ENCODE data around the gene CCL23. TPM values are rescaled to one million over a fixed set of nuclear protein-coding genes. Genes with fewer than 3 reads are reported as not detected.

The CCL23 gene
- total and polyA plus RNA-seq, 2 donors (not counting 3 experiments of a cell fraction or from before 2014, with no cell fraction given): 1.0 to 1.1 TPM

DNA sequence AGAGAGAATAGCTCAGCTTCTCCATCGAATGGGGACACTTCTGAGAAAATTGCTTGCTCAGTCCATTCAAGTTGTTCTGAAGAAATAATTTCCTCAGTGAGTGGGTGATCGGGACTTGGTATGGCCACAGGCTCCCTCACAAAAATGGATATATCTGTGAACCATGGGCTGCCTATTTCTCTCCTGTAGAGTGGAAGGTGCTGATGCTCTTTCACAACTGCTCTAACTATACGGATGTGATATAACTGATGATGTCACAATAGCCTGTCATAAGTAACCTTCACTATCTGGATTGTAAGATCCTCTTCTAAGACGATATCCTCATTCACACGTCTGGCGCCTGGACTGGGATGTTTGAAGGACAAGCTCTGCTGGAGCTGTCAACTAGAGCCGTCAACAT lies 41.6 kb upstream of the CCL23 start:
- Histone ChIP-seq H2AFZ (ENCODE audit: low read depth, low read length) (no peak overlapping the region), H3K79me2 (ENCODE audit: control insufficient read depth, insufficient read depth, low read length) (no peaks in the 10 kb centered on the region), H4K20me1 (replicated peaks; ENCODE audit: control insufficient read depth, extremely low read depth, insufficient read depth, low read length) (no peaks in the 10 kb centered on the region), H3K4me1 (ENCODE audit: control insufficient read depth, extremely low read depth, insufficient read depth, low read length) (no peaks in the 10 kb centered on the region), H3K27me3 (ENCODE audit: control insufficient read depth in 2 of 2, insufficient read depth in 2 of 2, low read length in 2 of 2) (peaks cover 0 to 4% of the 10 kb centered on the region in 2 experiments), H3K9ac (replicated peaks; ENCODE audit: extremely low read depth, insufficient read depth, low read length) (no peak overlapping the region), H3K9me1 (replicated peaks; ENCODE audit: control insufficient read depth, extremely low read depth, insufficient read depth, low read length) (no peaks in the 10 kb centered on the region), H3K27ac (ENCODE audit: insufficient read depth, low read depth, low read length) (no peak overlapping the region), H3K9me3 (replicated peaks; ENCODE audit: control insufficient read depth, insufficient read depth, low read length) (no peaks in the 10 kb centered on the region), H3K4me3 (replicated peaks in 1 of 3; ENCODE audit: insufficient read depth in 1 of 3, low read depth in 1 of 3, low read length in 3 of 3) (no peak overlapping the region), H3K4me2 (ENCODE audit: insufficient read depth, low read length) (no peak overlapping the region), H3K36me3 (ENCODE audit: control insufficient read depth in 2 of 2, extremely low read depth in 1 of 2, insufficient read depth in 2 of 2, low read length in 2 of 2) (no peaks in the 10 kb centered on the region)
- ChIA-PET POLR2A (no interaction called here), CTCF (interaction anchor here (2.5 kb wide), 1 partner anchor 12 kb away, joined by 13 read pairs; no protein-coding TSS in a partner anchor)
- FAIRE-seq (no peak), DNase-seq (ENCODE audit: low read depth, low spot score) (no peak)
- intact Hi-C loops (cut with micrococcal nuclease): no loop called here
- BruUV-seq (replicated peaks): no TSS peak
- TF ChIP-seq, protein P1, sequence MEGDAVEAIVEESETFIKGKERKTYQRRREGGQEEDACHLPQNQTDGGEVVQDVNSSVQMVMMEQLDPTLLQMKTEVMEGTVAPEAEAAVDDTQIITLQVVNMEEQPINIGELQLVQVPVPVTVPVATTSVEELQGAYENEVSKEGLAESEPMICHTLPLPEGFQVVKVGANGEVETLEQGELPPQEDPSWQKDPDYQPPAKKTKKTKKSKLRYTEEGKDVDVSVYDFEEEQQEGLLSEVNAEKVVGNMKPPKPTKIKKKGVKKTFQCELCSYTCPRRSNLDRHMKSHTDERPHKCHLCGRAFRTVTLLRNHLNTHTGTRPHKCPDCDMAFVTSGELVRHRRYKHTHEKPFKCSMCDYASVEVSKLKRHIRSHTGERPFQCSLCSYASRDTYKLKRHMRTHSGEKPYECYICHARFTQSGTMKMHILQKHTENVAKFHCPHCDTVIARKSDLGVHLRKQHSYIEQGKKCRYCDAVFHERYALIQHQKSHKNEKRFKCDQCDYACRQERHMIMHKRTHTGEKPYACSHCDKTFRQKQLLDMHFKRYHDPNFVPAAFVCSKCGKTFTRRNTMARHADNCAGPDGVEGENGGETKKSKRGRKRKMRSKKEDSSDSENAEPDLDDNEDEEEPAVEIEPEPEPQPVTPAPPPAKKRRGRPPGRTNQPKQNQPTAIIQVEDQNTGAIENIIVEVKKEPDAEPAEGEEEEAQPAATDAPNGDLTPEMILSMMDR (IDR thresholded peaks at IDR 0.05; ENCODE audit: extremely low read depth in 1 of 2, insufficient read depth in 1 of 2, low read depth in 1 of 2, low read length in 2 of 2): no peak
- TF ChIP-seq JUN (IDR thresholded peaks at IDR 0.05; ENCODE audit: borderline replicate concordance, insufficient read depth, insufficient read length, low read depth) (no peak), POLR2A (IDR thresholded peaks at IDR 0.05; ENCODE audit: low read depth, low read length) (no peak), GATA2 (IDR thresholded peaks at IDR 0.05; ENCODE audit: insufficient read depth, insufficient read length, low read depth, low read length) (no peak), POLR2AphosphoS5 (IDR thresholded peaks at IDR 0.05; ENCODE audit: insufficient read depth, low read depth, low read length) (no peak), FOS (IDR thresholded peaks at IDR 0.05; ENCODE audit: borderline replicate concordance, insufficient read depth, low read length) (no peak), MYC (IDR thresholded peaks at IDR 0.05; ENCODE audit: low read depth, low read length) (no peak), EZH2 (IDR thresholded peaks at IDR 0.05; ENCODE audit: borderline replicate concordance, low read depth, low read length, severe bottlenecking) (no peak)
- TF ChIP-seq, protein P2, sequence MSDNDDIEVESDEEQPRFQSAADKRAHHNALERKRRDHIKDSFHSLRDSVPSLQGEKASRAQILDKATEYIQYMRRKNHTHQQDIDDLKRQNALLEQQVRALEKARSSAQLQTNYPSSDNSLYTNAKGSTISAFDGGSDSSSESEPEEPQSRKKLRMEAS (IDR thresholded peaks at IDR 0.05; ENCODE audit: insufficient read depth, insufficient read length): no peak
- dilution Hi-C loops (cut with MboI; ENCODE audit: extremely low pct_ligation_motif_present, low sequenced_read_pairs): no loop called here

Measured in endothelial cell of umbilical vein (primary cell).